Spinal cord (tissue), 10 donors: Measurements from ENCODE around the gene TUBA8. TPM values are rescaled to one million over a fixed set of nuclear protein-coding genes. Genes with fewer than 3 reads are reported as not detected.

ENCODE experiments used
- DNase-seq, 6 donors: peaks; one replicate each; pipeline versions ENCODE4 v3.0.0 to v3.0.0-alpha.2; 2013 to 2015; ENCODE audit warnings: low spot score in 6 of 6, low read depth in 4 of 6
- H3K27ac ChIP-seq: one replicate; pipeline ENCODE4 v1.5.1; 2013; ENCODE audit warnings: low read depth, low read length, control low read depth
- H3K27me3 ChIP-seq: one replicate; pipeline ENCODE4 v1.6.1; 2013; ENCODE audit warnings: low read length; ENCODE audit not compliant: control insufficient read depth, insufficient read depth
- H3K36me3 ChIP-seq: one replicate; pipeline ENCODE4 v1.6.1; 2013; ENCODE audit warnings: low read length; ENCODE audit not compliant: control insufficient read depth, insufficient read depth
- H3K4me1 ChIP-seq: one replicate; pipeline ENCODE4 v1.6.1; 2013; ENCODE audit warnings: low read length; ENCODE audit not compliant: control insufficient read depth, insufficient read depth
- H3K4me3 ChIP-seq: one replicate; pipeline ENCODE4 v1.5.1; 2013; ENCODE audit warnings: low read depth, low read length, control low read depth
- H3K9me3 ChIP-seq: one replicate; pipeline ENCODE4 v1.6.1; 2013; ENCODE audit warnings: low read length; ENCODE audit not compliant: control insufficient read depth, insufficient read depth
- WGBS: methylation state at CpG from one replicate; pipeline ENCODE4 v1.1.5; 2013; ENCODE audit warnings: missing lambda C conversion rate; ENCODE audit not compliant: insufficient coverage; 5-methylcytosine and 5-hydroxymethylcytosine counted together
- polyA plus RNA-seq, 2 donors: library from polyadenylated mRNA; unstranded; fragments of 120-200 nt; gene quantifications; one replicate each; pipeline ENCODE4 v1.2.1, GENCODE V29; 2013; ENCODE audit not compliant: insufficient read length in 2 of 2
- total RNA-seq, 2 donors: library from RNA; depleted of rRNA in 1 of 2; stranded (reverse); fragments of 120-200 nt in 1 of 2; fragments of >200 nt in 1 of 2; gene quantifications; one replicate each; pipeline versions ENCODE4 v1.2.3 to v1.2.4, GENCODE V29; 2013 to 2014
- donor health status: healthy.

TUBA8 gene
- total and polyA plus RNA-seq, 4 donors = 5.5 to 27.1 (median 17.2) TPM

GRCh38 chr22:18087350-18087855 is 23.2 kb upstream of the TUBA8 start:
- no peak for DNase-seq
- Histone ChIP-seq H3K27ac (no peak overlapping the region), H3K4me3 (no peak overlapping the region), H3K4me1 (no peaks in the 10 kb centered on the region), H3K27me3 (no peaks in the 10 kb centered on the region), H3K9me3 (no peaks in the 10 kb centered on the region), H3K36me3 (peaks cover 75% of the 10 kb centered on the region)
- WGBS = 72% methylated on average over 7 of the region's 13 CpGs

DNA sequence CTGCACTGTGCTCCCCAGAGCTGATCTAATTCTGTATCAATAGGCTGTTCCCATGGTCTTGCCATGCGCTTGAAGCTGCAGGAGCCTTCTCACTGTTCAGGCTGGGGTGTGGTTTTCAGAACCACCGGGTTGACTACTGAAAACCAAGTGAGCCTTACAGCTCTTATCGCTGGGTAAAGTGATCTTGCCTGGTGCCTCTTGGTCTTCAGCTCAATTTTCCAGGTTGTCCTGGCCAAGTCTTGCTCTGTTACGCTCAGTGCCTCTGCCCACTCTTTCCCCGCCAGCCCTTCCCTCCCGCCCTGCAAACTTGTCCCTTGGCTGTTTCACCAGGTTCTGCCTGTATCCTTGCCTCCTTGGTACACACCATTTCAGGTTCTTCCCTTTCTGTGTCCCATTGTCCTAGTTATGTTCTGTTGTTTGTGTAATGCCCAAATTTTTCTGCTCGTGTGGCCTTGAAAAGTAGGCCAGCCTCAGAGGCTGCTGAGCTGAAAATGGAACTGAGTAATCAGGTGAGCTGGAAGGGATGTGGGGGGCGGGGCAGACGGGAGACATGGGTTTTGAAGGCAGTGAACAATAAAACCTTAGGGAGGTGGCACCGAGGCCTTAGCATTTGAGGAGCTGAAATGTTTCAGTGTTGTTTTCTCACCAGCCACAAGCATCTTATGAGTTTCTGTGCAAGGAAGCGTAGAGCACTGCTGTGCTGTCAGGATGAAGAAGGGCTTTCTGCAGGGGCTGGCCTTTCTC is 21.6 kb upstream of the TUBA8 start:
- H3K4me3 ChIP-seq = no peak overlapping the region
- peaks cover 66% of the 10 kb centered on the region for H3K36me3 ChIP-seq
- no peaks in the 10 kb centered on the region for H3K27me3 ChIP-seq
- WGBS = 95% methylated on average over 10 of the region's 11 CpGs
- DNase-seq = no peak
- H3K4me1 ChIP-seq = no peaks in the 10 kb centered on the region
- H3K27ac ChIP-seq = no peak overlapping the region
- no peaks in the 10 kb centered on the region for H3K9me3 ChIP-seq

DNA sequence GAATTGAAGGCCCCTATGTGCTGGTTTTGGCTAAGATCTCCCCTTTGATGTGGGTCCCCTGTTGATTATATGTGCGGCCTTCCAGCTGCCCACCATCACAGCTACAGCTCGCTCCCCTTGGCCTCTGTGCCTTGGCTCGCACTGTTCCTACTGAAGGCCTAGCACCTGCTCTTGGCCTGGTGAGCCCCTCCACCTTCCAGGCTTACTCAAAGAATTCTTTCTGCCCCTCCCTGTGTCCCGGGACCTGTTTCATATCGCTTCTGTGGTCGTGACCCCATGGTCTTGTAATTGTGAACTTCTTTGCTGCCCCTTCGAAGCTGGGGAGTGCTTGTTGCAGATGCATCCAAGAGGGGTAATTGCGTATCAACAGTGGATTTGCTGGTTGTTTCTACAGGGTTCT is 20.3 kb upstream of the TUBA8 start:
- Histone ChIP-seq H3K4me3 (no peak overlapping the region), H3K36me3 (peaks cover 53% of the 10 kb centered on the region), H3K27me3 (no peaks in the 10 kb centered on the region), H3K27ac (no peak overlapping the region), H3K4me1 (no peaks in the 10 kb centered on the region), H3K9me3 (no peaks in the 10 kb centered on the region)
- no peak for DNase-seq
- 92% methylated on average over 8 of the region's 8 CpGs for WGBS

GRCh38 chr22:18091478-18091877 is 19.1 kb upstream of the TUBA8 start:
- Histone ChIP-seq H3K36me3 (peaks cover 44% of the 10 kb centered on the region), H3K27me3 (no peaks in the 10 kb centered on the region), H3K27ac (no peak overlapping the region), H3K9me3 (no peaks in the 10 kb centered on the region), H3K4me3 (no peak overlapping the region), H3K4me1 (no peaks in the 10 kb centered on the region)
- WGBS = 77% methylated on average over 6 of the region's 7 CpGs
- no peak for DNase-seq

DNA sequence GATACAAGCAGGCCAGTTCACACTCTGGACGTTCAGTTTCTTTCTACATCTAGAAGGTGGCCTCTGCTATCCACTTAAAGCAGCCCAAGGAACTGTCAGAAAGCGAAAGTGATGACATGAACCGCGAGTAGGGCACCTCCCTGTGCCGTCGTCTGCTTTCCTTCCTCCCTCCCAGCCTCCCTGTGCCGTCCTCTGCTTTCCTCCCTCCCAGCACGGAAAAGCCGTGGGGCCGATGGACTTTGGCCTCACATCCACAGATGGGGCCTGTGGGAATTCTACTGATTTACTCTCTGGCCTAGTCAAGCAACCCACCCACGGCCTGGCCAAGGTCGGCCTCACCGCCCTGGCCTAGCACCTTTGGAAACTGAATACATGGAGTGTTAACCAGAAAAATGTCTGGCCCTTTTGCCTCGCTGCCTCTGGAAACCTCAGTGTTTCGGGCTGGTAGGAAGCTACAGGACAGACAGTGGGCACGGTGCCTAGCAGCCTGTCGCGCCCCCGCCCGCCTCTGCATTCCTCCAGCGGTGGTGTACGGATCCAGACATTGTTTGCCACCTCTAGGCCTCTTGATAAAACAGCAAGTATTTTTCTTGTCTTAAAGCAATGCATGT is 18.6 kb upstream of the TUBA8 start:
- no peak for DNase-seq
- Histone ChIP-seq H3K36me3 (peaks cover 41% of the 10 kb centered on the region), H3K4me1 (no peaks in the 10 kb centered on the region), H3K9me3 (no peaks in the 10 kb centered on the region), H3K27me3 (no peaks in the 10 kb centered on the region), H3K4me3 (no peak overlapping the region), H3K27ac (no peak overlapping the region)
- 78% methylated on average over 20 of the region's 22 CpGs for WGBS

DNA sequence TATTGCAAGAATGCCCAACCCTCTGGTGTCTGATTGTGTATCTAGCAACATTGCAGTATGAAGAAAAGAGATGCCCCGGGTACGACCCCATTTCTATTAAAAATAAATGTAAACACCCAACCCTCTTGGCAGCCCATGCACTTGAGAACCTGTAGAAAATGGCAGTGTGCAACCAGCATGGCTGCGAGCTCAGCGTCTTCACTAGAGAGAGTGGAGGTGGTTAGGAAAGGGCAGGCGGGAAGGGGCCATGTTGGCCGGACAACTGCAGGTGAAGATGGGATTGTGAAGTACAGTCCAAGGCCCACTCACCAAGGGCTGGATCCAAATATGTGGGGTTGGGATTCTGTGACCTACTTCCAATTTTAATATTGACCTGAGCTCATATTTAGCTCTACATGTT is 16.9 kb upstream of the TUBA8 start:
- 94% methylated on average over 2 of the region's 6 CpGs for WGBS
- Histone ChIP-seq H3K36me3 (peaks cover 27% of the 10 kb centered on the region), H3K9me3 (no peaks in the 10 kb centered on the region), H3K4me1 (no peaks in the 10 kb centered on the region), H3K27ac (no peak overlapping the region), H3K4me3 (no peak overlapping the region), H3K27me3 (no peaks in the 10 kb centered on the region)
- DNase-seq = no peak

DNA sequence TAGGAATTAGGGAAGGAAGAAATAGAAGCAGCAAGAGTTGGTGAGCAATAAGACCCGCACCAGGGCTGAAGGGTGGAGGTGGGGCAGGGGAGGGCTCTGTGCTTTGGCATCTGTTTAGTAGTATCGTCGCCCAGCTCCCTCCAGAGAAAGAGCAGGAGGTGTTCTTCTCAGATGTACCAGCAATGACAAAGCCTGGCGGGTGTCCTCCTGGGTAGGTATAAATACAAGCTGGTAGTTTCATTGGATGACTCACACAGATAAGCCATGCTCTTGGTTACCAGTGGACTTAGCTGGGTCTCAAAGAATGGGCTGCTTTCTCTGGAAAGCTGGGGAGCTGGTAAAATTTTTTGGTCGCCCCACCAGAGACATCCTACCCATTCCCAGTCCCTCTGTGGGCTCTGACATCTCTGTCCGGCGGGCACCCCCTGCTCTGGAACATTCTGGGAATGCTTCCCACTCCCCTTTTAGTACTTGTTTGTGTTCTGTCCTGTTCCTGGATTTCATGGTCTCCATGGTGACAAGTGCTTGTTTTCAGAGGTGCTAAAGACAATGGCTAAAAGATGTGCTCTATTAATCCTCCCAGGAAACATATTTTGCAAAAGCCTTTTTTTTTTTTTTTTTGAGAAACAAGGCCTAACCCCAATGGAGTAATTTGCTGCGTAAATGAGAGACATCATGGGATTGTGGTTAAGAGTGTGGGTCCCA is 15.4 kb upstream of the TUBA8 start:
- no peak overlapping the region for H3K27ac ChIP-seq
- 91% methylated on average over 6 of the region's 8 CpGs for WGBS
- H3K4me3 ChIP-seq = no peak overlapping the region
- H3K9me3 ChIP-seq = no peaks in the 10 kb centered on the region
- H3K27me3 ChIP-seq = no peaks in the 10 kb centered on the region
- H3K4me1 ChIP-seq = no peaks in the 10 kb centered on the region
- H3K36me3 ChIP-seq = peaks cover 13% of the 10 kb centered on the region
- no peak for DNase-seq

DNA sequence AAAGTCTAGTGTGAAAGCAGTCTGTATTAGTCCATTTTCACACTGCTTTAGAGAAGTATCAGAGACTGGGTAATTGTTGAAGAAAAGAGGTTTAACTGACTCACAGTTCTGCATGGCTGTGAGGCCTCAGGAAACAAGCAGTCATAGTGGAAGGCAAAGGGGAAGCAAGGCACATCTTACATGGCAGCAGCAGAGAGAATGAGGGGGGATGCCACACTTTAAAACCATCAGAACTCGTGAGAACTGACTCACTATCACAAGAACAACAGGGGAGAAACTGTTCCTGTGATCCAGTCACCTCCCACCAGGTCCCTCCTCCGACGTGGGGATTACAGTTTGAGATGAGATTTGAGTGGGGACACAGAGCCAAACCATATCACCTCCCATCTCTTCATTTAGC is 13.8 kb upstream of the TUBA8 start:
- no peak overlapping the region for H3K27ac ChIP-seq
- H3K4me3 ChIP-seq = no peak overlapping the region
- H3K36me3 ChIP-seq = peaks cover 7% of the 10 kb centered on the region
- no peaks in the 10 kb centered on the region for H3K27me3 ChIP-seq
- H3K4me1 ChIP-seq = no peaks in the 10 kb centered on the region
- no CpG with 5 or more reads among the region's 3 CpGs for WGBS
- no peak for DNase-seq
- no peaks in the 10 kb centered on the region for H3K9me3 ChIP-seq

DNA sequence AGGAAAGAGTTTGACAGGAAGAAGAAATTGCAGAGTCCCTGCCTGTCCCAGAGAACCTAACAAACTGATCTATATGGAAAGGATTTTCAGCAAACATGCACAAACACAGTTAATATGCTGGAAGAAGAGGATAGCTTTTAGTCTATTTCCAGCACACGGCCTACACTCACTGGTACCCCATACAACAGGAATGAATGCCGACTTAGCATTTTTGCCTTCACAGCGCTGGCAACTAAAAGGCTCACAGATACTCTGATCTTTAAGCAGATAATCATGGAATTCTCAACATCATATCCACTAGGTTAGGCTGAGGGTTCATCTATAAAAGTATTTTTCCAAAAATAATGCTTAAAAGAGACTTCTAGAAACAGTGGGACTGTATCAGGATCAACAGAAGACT is 9.8 kb upstream of the TUBA8 start:
- H3K27ac ChIP-seq = no peak overlapping the region
- H3K27me3 ChIP-seq = no peaks in the 10 kb centered on the region
- no CpG with 5 or more reads among the region's 3 CpGs for WGBS
- no peak for DNase-seq
- H3K36me3 ChIP-seq = peaks cover 8% of the 10 kb centered on the region
- no peak overlapping the region for H3K4me3 ChIP-seq
- no peaks in the 10 kb centered on the region for H3K4me1 ChIP-seq
- no peaks in the 10 kb centered on the region for H3K9me3 ChIP-seq
